GM12878 (cell line): ENCODE measurements around the gene SFXN5. TPM values are rescaled to one million over a fixed set of nuclear protein-coding genes. Genes with fewer than 3 reads are reported as not detected.

ENCODE experiments used
- ATAC-seq: fragments of 200-7000 bp; cut with Tn5 transposase; 3 replicates; pipeline ENCODE4 v1.9.1; 2020; ENCODE audit warnings: mild to moderate bottlenecking, moderate library complexity
- BruUV-seq: library from RNA; stranded (reverse); fragments of 400-500 nt; replicated peaks from 2 replicates; lab custom pipeline; 2021; lab: Mats Ljungman, UMichigan
- CTCF ChIA-PET: fragments of 300-600 bp; sonication (Branson Sonifier 250); formaldehyde crosslinking; extraction: SDS; loops from one replicate; lab custom pipeline; 2021; ENCODE audit warnings: inconsistent platforms; lab: Yijun Ruan, JAX
- POLR2A ChIA-PET: fragments of 350-600 bp; formaldehyde crosslinking; extraction: SDS; loops from one replicate; lab custom pipeline; 2021; ENCODE audit warnings: inconsistent platforms; lab: Charles Lee
- RAD21 ChIA-PET: fragments of 300-600 bp; sonication (Branson Sonifier 250); formaldehyde crosslinking; loops from one replicate; lab custom pipeline; 2023; ENCODE audit warnings: antibody characterized with exemption; ENCODE audit not compliant: unreplicated experiment; lab: Charles Lee
- SMC1A ChIA-PET: fragments of 300-600 bp; sonication (Branson Sonifier 250); formaldehyde crosslinking; loops from one replicate; lab custom pipeline; 2023; ENCODE audit not compliant: unreplicated experiment, uncharacterized antibody; lab: Charles Lee
- DNase-seq: peaks from one replicate; pipeline ENCODE4 v3.0.0-alpha.2; 2011; ENCODE audit warnings: low read depth, low spot score
- FAIRE-seq: peaks from 3 replicates; lab custom pipeline; 2011; peaks lifted over from hg19 to GRCh38; lab: Jason Lieb, UNC
- H2AFZ ChIP-seq: 2 replicates; pipeline ENCODE4 v1.6.0; 2011; ENCODE audit warnings: low read depth, low read length, control low read depth; ENCODE audit not compliant: control insufficient read depth
- H3K27ac ChIP-seq: 2 replicates; pipeline ENCODE4 v1.5.1; 2011; ENCODE audit warnings: control low read depth; ENCODE audit not compliant: control insufficient read depth, insufficient read depth
- H3K27me3 ChIP-seq, 2 experiments: replicated peaks in 1 of 2; 2 replicates each; pipeline versions ENCODE4 v1.6.0 to v1.6.1; 2011; ENCODE audit warnings: low read length in 1 of 2; ENCODE audit not compliant: control insufficient read depth in 2 of 2, insufficient read depth in 2 of 2
- H3K36me3 ChIP-seq, 2 experiments: 2 replicates each; pipeline ENCODE4 v1.5.1; 2011; ENCODE audit warnings: low read length in 1 of 2; ENCODE audit not compliant: control insufficient read depth in 2 of 2, insufficient read depth in 2 of 2
- H3K4me1 ChIP-seq: 2 replicates; pipeline ENCODE4 v1.6.1; 2011; ENCODE audit warnings: mild to moderate bottlenecking, low read length, moderate library complexity, mixed read lengths; ENCODE audit not compliant: control insufficient read depth, insufficient read depth
- H3K4me2 ChIP-seq: 2 replicates; pipeline ENCODE4 v1.6.0; 2011; ENCODE audit warnings: control low read depth; ENCODE audit not compliant: control insufficient read depth, insufficient read depth
- H3K4me3 ChIP-seq: fragments of 200-600 bp; sonication (generic); 2 replicates; pipeline ENCODE4 v1.5.1; 2016
- H3K79me2 ChIP-seq: 2 replicates; pipeline ENCODE4 v1.6.0; 2011; ENCODE audit warnings: low read length; ENCODE audit not compliant: control insufficient read depth, insufficient read depth
- H3K9ac ChIP-seq: 2 replicates; pipeline ENCODE4 v1.8.0; 2011; ENCODE audit warnings: low read length, control low read depth, mixed read lengths; ENCODE audit not compliant: control insufficient read depth, insufficient read depth
- H3K9me3 ChIP-seq: replicated peaks from 3 replicates; pipeline ENCODE4 v1.5.1; 2011; ENCODE audit warnings: mild to moderate bottlenecking, low read length; ENCODE audit not compliant: control insufficient read depth, insufficient read depth
- H4K20me1 ChIP-seq: 2 replicates; pipeline ENCODE4 v1.6.0; 2011; ENCODE audit not compliant: control insufficient read depth, insufficient read depth
- ATF7 ChIP-seq: fragments of 450-650 bp; IDR thresholded peaks from 2 replicates; pipeline ENCODE4 v1.6.1; 2016; ENCODE audit warnings: low read depth, mild to moderate bottlenecking
- CREB1 ChIP-seq: IDR thresholded peaks from 2 replicates; pipeline ENCODE4 v1.6.1; 2012; ENCODE audit warnings: low read depth, mild to moderate bottlenecking, inconsistent platforms
- EED ChIP-seq: sonication (generic); IDR thresholded peaks from 2 replicates; pipeline ENCODE4 v1.6.1; 2016; ENCODE audit warnings: antibody characterized with exemption, low read depth
- FOS ChIP-seq: IDR thresholded peaks from 3 replicates; pipeline ENCODE4 v1.6.1; 2011; ENCODE audit warnings: borderline replicate concordance; ENCODE audit not compliant: insufficient read length; ENCODE audit errors: extremely low read depth
- FOXK2 ChIP-seq: fragments of 450-650 bp; IDR thresholded peaks from 2 replicates; pipeline ENCODE4 v1.6.1; 2017; ENCODE audit warnings: mild to moderate bottlenecking, moderate library complexity
- FOXM1 ChIP-seq: IDR thresholded peaks from 2 replicates; pipeline ENCODE4 v1.6.1; 2012; ENCODE audit warnings: low read depth, mild to moderate bottlenecking, inconsistent platforms, low read length, moderate library complexity
- IRF4 ChIP-seq: IDR thresholded peaks from 2 replicates; pipeline ENCODE4 v1.6.1; 2011; ENCODE audit warnings: low read depth, low read length
- MEF2B ChIP-seq: fragments of 450-650 bp; IDR thresholded peaks from 2 replicates; pipeline ENCODE4 v1.6.1; 2018; ENCODE audit warnings: mild to moderate bottlenecking, moderate library complexity; ENCODE audit not compliant: partially characterized antibody, poor library complexity, severe bottlenecking
- NFXL1 ChIP-seq: fragments of 450-650 bp; IDR thresholded peaks from 2 replicates; pipeline ENCODE4 v1.6.1; 2017; ENCODE audit warnings: antibody characterized with exemption, mild to moderate bottlenecking, borderline replicate concordance
- NR2C1 ChIP-seq: fragments of 450-650 bp; IDR thresholded peaks from 2 replicates; pipeline ENCODE4 v1.6.1; 2017; ENCODE audit warnings: antibody characterized with exemption, mild to moderate bottlenecking, moderate library complexity
- NR2F1 ChIP-seq: fragments of 450-650 bp; conservative IDR thresholded peaks from 2 replicates; pipeline ENCODE4 v1.6.1; 2017; ENCODE audit warnings: mild to moderate bottlenecking
- RFX5 ChIP-seq: IDR thresholded peaks from 2 replicates; pipeline ENCODE4 v1.6.1; 2011; ENCODE audit warnings: low read depth, low read length, improper control_type of control experiment
- SMAD1 ChIP-seq: fragments of 450-650 bp; IDR thresholded peaks from 2 replicates; pipeline ENCODE4 v1.6.1; 2018; ENCODE audit warnings: mild to moderate bottlenecking, low read depth; ENCODE audit not compliant: partially characterized antibody
- SMAD5 ChIP-seq: IDR thresholded peaks from 2 replicates; pipeline ENCODE4 v1.6.1; 2016; ENCODE audit warnings: antibody characterized with exemption, low read depth
- SPI1 ChIP-seq: IDR thresholded peaks from 2 replicates; pipeline ENCODE4 v1.6.1; 2011; ENCODE audit warnings: low read depth, mild to moderate bottlenecking, low read length, moderate library complexity, borderline replicate concordance; ENCODE audit not compliant: insufficient read depth
- SUPT20H ChIP-seq: IDR thresholded peaks from 2 replicates; pipeline ENCODE4 v1.6.1; 2011; ENCODE audit warnings: low read depth, mild to moderate bottlenecking, low read length, moderate library complexity, borderline replicate concordance; ENCODE audit not compliant: control insufficient read depth
- TAF1 ChIP-seq: IDR thresholded peaks from 2 replicates; pipeline ENCODE4 v1.6.1; 2011; ENCODE audit warnings: mild to moderate bottlenecking, low read depth, low read length, borderline replicate concordance
- ZZZ3 ChIP-seq: IDR thresholded peaks from 2 replicates; pipeline ENCODE4 v1.6.1; 2011; ENCODE audit warnings: low read depth; ENCODE audit not compliant: control insufficient read depth, insufficient read length
- WGBS: methylation state at CpG from one replicate; pipeline ENCODE4 v1.1.6; 2016; ENCODE audit warnings: low lambda C conversion rate; ENCODE audit not compliant: insufficient replicate concordance, insufficient coverage; ENCODE audit errors: missing lambda C conversion rate; 5-methylcytosine and 5-hydroxymethylcytosine counted together
- in situ Hi-C: fragments of 300-500 bp; cut with MboI; formaldehyde crosslinking; loops from 9 replicates; pipeline ENCODE4 v1.14.3; 2018; ENCODE audit warnings: mixed read lengths
- intact Hi-C: fragments of 100-400 bp; cut with micrococcal nuclease; formaldehyde crosslinking; loops from one replicate; pipeline ENCODE4 v1.14.2; 2022; ENCODE audit not compliant: unreplicated experiment
- polyA plus RNA-seq, 11 experiments: library from polyadenylated mRNA; depleted of rRNA in 4 of 11; unstranded in 6 of 11; stranded (reverse) in 5 of 11; fragments of >200 nt; fragmentation: Nextera tagmentation in 4 of 11; fragmentation: Illumina TruSeq in 1 of 11; extraction: Ambion mirVana in 4 of 11; extraction: Trizol in 1 of 11; gene quantifications; 1 replicate in 1 of 11; 2 replicates in 10 of 11; pipeline versions ENCODE4 v1.2.1 to v1.2.3, GENCODE V29; 2011 to 2016; ENCODE audit warnings: inconsistent platforms in 2 of 11, missing spikeins in 2 of 11, low read depth in 1 of 11
- total RNA-seq, 4 experiments: library from RNA; depleted of rRNA in 3 of 4; stranded (reverse); fragments of >200 nt in 3 of 4; fragmentation: Illumina TruSeq in 1 of 4; extraction: Trizol in 1 of 4; gene quantifications; 2 replicates each; pipeline versions ENCODE4 v1.2.1 to v1.2.3, GENCODE V29; 2013 to 2021
- TF ChIP-seq, protein P1 (sequence below): IDR thresholded peaks from 2 replicates; pipeline ENCODE4 v1.6.1; 2012; ENCODE audit warnings: low read length, inconsistent platforms
- TF ChIP-seq, protein P2 (sequence below): fragments of 450-650 bp; IDR thresholded peaks from 2 replicates; pipeline ENCODE4 v1.6.1; 2016; ENCODE audit warnings: mild to moderate bottlenecking

SFXN5 gene
- total and polyA plus RNA-seq, 10 of the 15 experiments (the other 5 are each of a cell fraction or from before 2014, with no cell fraction given): 3.3 to 15.9 (median 11.2) TPM

DNA sequence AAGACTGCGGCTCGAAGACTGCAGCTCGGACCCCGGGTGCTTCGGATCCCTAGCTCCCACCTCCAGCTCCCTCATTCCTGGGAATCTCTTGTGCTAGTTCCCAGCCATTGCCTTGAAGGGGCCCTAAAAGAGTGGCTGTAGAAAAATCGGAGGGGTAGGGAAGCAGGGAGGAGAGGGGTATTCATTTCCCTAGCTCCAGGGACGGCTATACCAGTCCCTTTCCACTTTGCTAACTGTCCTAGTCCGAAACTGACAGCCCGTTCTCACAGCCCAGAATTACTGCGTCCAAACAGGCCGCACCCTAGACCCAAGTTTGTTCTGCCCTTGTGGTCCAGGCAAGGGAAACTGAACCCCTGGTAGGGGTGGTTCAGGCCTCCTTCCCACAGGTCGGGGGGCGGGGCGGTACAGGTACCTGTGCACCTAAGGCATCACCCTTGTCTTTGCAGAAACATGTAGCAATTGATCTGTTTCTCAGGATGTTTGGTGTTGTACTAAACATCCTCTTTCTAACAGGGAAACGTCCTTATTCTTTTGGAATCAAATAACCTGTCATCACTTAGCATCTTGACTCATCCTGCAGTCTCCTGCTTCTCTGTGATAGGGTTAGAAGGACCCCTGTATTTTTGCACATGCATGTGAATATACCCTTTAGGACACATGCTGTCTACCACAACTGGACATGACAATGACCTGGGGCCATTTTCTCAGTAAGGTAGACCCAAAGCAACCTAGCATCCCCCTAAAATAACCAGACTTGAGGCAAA, 150.2 kb downstream of the SFXN5 start:
- CTCF ChIA-PET: interaction anchor here (1.5 to 9.4 kb wide), 2 partner anchors 28 to 53 kb away, joined by 5 to 105 read pairs; no protein-coding TSS in a partner anchor
- TF ChIP-seq, protein P1, sequence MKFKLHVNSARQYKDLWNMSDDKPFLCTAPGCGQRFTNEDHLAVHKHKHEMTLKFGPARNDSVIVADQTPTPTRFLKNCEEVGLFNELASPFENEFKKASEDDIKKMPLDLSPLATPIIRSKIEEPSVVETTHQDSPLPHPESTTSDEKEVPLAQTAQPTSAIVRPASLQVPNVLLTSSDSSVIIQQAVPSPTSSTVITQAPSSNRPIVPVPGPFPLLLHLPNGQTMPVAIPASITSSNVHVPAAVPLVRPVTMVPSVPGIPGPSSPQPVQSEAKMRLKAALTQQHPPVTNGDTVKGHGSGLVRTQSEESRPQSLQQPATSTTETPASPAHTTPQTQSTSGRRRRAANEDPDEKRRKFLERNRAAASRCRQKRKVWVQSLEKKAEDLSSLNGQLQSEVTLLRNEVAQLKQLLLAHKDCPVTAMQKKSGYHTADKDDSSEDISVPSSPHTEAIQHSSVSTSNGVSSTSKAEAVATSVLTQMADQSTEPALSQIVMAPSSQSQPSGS: no peak
- TF ChIP-seq FOXK2 (no peak), EED (no peak), SPI1 (no peak), NR2F1 (no peak), SMAD5 (no peak), RFX5 (no peak), ZZZ3 (no peak), SUPT20H (no peak), FOXM1 (no peak), ATF7 (no peak), MEF2B (no peak), CREB1 (no peak), IRF4 (no peak), FOS (no peak), NFXL1 (no peak), SMAD1 (no peak), NR2C1 (no peak), TAF1 (no peak)
- TF ChIP-seq, protein P2, sequence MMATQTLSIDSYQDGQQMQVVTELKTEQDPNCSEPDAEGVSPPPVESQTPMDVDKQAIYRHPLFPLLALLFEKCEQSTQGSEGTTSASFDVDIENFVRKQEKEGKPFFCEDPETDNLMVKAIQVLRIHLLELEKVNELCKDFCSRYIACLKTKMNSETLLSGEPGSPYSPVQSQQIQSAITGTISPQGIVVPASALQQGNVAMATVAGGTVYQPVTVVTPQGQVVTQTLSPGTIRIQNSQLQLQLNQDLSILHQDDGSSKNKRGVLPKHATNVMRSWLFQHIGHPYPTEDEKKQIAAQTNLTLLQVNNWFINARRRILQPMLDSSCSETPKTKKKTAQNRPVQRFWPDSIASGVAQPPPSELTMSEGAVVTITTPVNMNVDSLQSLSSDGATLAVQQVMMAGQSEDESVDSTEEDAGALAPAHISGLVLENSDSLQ: no peak
- no peak overlapping the region for H3K27ac ChIP-seq
- peaks cover 2% of the 10 kb centered on the region; the same call in 1 of the 2 replicates for H4K20me1 ChIP-seq
- no peak overlapping the region for H2AFZ ChIP-seq
- intact Hi-C loops: no loop called here
- DNase-seq (no peak), ATAC-seq (no peak), FAIRE-seq (no peak)
- H3K4me3 ChIP-seq: peak overlapping the region; percentile 0; the same call in 1 of the 2 replicates
- SMC1A ChIA-PET: interaction anchor here (0.8 to 1.1 kb wide), 2 partner anchors 30 to 136 kb away, joined by 3 read pairs; no protein-coding TSS in a partner anchor
- in situ Hi-C loops: no loop called here
- no peaks in the 10 kb centered on the region; the same call in 2 of the 3 replicates for H3K9me3 ChIP-seq
- POLR2A ChIA-PET: interaction anchor here (0.6 kb wide), 1 partner anchor 26 kb away, joined by 3 read pairs; no protein-coding TSS in a partner anchor
- no peak overlapping the region for H3K9ac ChIP-seq
- H3K4me2 ChIP-seq: no peak overlapping the region
- peaks cover 7% of the 10 kb centered on the region for H3K4me1 ChIP-seq
- no peaks in the 10 kb centered on the region for H3K36me3 ChIP-seq
- BruUV-seq: no TSS peak
- WGBS: 60% methylated on average over 13 of the region's 15 CpGs
- RAD21 ChIA-PET: no interaction called here
- H3K27me3 ChIP-seq: peaks cover 9 to 60% of the 10 kb centered on the region in 2 experiments
- H3K79me2 ChIP-seq: no peaks in the 10 kb centered on the region
